MG63 (cell line): Measurements from ENCODE around the gene TNF. TPM values are rescaled to one million over a fixed set of nuclear protein-coding genes. Genes with fewer than 3 reads are reported as not detected.

Source experiments
- DNase-seq: peaks from one replicate; pipeline ENCODE4 v3.0.0-alpha.2; 2020
- H3K27me3 ChIP-seq: fragments of 250-450 bp; sonication (Bioruptor Pico); 2 replicates; pipeline ENCODE4 v1.5.1; 2020; ENCODE audit warnings: mild to moderate bottlenecking, moderate library complexity
- H3K36me3 ChIP-seq: fragments of 250-450 bp; sonication (Bioruptor Pico); 2 replicates; pipeline ENCODE4 v1.5.1; 2020; ENCODE audit warnings: mild to moderate bottlenecking, moderate library complexity
- H3K4me3 ChIP-seq: fragments of 250-450 bp; sonication (Bioruptor Pico); 2 replicates; pipeline ENCODE4 v1.5.1; 2020; ENCODE audit warnings: mild to moderate bottlenecking, moderate library complexity
- H3K9me3 ChIP-seq: fragments of 250-450 bp; sonication (Bioruptor Pico); 2 replicates; pipeline ENCODE4 v1.5.1; 2020; ENCODE audit warnings: mild to moderate bottlenecking, moderate library complexity
- total RNA-seq: library from RNA; depleted of rRNA; stranded (reverse); fragments of >200 nt; shearing (Covaris generic); gene quantifications from 2 replicates; pipeline ENCODE4 v1.2.3, GENCODE V29; 2014; ENCODE audit warnings: low replicate concordance; rRNA removed

TNF gene
- total RNA-seq, result not detected in 2 replicates

DNA sequence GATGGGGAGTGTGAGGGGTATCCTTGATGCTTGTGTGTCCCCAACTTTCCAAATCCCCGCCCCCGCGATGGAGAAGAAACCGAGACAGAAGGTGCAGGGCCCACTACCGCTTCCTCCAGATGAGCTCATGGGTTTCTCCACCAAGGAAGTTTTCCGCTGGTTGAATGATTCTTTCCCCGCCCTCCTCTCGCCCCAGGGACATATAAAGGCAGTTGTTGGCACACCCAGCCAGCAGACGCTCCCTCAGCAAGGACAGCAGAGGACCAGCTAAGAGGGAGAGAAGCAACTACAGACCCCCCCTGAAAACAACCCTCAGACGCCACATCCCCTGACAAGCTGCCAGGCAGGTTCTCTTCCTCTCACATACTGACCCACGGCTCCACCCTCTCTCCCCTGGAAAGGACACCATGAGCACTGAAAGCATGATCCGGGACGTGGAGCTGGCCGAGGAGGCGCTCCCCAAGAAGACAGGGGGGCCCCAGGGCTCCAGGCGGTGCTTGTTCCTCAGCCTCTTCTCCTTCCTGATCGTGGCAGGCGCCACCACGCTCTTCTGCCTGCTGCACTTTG lies at the start of gene TNF:
TNF (plus strand) TSS at position 231 of the 567 bp plus-strand sequence; CDS start at position 408, 177 bp downstream.
- DNase-seq, result no peak
- H3K9me3 ChIP-seq, result no peaks in the 10 kb centered on the region
- no peak within 1 kb of the TSS for H3K4me3 ChIP-seq
- H3K36me3 ChIP-seq, result no peaks in the 10 kb centered on the region
- H3K27me3 ChIP-seq, result no peaks in the 10 kb centered on the region

DNA sequence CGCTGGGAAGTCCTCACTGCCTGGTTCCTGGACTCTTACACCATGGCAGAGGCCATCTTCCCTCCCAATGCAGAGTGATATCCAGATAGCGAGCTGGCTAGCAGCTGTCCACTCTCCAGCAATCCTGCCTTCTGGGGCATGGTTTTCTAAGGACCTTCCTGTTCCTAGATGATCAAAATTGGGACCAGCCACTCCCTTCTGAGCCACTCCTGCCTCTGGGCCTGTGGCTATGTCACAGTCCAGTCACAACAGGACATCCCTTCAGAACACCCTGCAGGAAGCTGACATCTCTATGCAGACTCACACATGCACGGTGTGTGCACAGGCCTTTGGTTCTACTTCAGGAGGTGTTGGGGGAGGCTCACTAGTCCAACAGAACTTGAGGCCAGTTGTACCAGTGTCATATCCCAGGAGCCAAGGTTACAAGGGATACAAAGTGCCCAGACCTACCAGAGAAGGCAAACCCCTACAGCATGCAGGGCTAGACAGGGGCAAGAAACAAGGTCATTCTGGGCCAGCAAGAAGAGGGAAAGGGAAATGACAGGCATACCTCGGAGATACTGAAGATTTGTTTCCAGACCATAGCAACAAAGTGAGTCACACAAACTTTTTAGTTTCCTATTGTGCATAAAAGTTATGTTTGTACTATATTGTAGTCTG lies 49.3 kb upstream of the TNF start:
- no peak overlapping the region for H3K4me3 ChIP-seq
- H3K9me3 ChIP-seq, result no peaks in the 10 kb centered on the region
- H3K36me3 ChIP-seq, result peaks cover 5% of the 10 kb centered on the region; the same call in 1 of the 2 replicates
- no peaks in the 10 kb centered on the region for H3K27me3 ChIP-seq
- DNase-seq, result no peak

DNA sequence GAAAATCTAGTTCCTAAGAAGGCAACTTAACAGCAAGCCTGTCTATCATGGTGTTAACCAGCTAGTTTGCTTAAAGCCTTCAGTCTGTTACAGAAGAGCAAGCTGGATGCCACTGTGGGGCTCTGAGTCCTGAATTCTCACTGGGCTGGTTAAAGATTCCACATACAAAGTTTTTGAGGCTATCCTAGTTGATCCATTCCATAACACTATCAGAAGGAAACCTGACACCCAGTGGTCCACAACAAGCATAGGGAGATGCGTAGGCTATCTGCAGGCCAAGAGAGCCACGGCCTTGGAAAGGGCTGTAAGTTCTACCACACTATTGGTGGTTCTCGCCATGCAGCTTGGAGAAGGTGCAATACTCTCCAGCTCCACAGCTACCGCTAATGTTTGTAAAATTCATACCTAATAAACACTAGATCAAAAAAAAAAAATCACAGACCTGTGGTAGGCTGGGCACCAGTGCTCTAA lies 47.0 kb upstream of the TNF start:
- H3K9me3 ChIP-seq, result no peaks in the 10 kb centered on the region
- DNase-seq, result no peak
- no peak overlapping the region for H3K4me3 ChIP-seq
- no peaks in the 10 kb centered on the region for H3K27me3 ChIP-seq
- H3K36me3 ChIP-seq, result peaks cover 16% of the 10 kb centered on the region

DNA sequence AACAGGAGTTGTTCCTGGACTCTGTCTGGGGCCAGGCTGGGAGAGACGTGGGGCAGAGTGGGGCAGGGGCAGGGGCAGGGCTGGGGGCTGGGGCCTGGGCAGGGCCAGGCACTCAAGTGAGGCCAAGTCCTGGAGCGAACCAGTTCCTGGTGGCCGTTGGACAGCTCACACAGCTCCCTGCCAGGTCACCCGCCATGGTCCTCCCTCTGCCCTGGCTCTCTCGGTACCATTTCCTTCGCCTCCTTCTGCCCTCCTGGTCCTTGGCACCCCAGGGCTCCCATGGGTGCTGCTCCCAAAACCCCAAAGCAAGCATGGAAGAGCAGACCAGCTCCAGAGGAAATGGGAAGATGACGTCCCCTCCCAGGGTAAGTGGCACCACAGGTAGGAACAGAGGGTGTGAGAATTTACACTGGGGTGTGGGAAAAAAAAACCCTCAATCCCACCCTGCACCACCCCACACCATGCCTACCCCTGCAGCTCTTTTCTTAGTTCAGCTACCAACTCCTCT lies 46.5 kb upstream of the TNF start, which contains the start of gene MCCD1:
MCCD1 (plus strand) TSS at position 142 of the 508 bp plus-strand sequence; CDS start at position 195, 53 bp downstream.
- Histone ChIP-seq H3K9me3 (no peaks in the 10 kb centered on the region), H3K36me3 (peaks cover 21% of the 10 kb centered on the region), H3K4me3 (no peak within 1 kb of the TSS), H3K27me3 (no peaks in the 10 kb centered on the region)
- no peak for DNase-seq

DNA sequence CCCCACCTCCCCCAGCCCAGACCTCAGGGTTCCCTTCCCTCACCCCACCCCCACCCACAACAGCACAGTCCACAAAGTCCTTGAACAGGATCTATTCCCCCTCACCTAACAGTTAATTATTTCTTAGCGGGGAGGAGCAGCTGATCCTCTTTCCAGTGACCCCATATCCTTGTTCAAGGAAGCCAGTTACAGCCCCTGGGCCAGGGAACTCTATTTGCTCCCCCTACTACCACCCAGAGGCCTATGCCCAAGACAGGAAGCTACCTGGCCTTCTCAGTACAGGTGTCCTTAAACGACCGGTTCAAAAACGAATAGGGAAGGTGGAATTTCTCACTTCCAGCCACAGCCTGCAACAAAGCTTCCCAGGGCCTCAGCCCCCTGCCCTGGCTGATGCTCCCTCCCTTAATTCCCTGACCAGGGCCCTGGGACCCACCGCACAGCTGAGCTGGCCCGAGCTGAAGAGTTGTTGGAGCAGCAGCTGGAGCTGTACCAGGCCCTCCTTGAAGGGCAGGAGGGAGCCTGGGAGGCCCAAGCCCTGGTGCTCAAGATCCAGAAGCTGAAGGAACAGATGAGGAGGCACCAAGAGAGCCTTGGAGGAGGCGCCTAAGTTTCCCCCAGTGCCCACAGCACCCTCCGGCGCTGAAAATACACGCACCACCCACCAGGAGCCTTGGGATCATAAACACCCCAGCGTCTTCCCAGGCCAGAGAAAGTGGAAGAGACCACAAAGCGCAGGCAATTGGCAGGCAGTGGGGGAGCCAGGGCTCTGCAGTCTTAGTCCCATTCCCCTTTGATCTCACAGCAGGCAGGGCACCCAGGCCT lies 45.8 kb upstream of the TNF start:
- peaks cover 28% of the 10 kb centered on the region for H3K36me3 ChIP-seq

DNA sequence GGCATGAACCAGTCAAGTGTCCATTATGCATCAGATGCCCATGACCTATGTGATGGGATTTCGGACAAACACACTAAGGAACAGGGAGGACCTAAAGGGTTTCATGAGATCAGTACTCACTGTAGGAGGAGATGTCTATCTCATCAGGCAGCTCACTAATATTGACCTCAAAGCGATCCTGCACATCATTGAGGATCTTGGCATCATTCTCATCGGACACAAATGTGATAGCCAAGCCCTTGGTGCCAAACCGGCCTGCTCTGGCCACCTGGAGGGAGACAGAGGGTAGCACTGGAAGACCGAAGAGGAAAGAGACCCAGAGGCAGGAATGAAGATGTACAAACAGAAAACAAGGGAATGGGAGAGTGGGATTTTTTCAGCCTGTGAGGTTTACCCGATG lies 44.7 kb upstream of the TNF start:
- H3K36me3 ChIP-seq, result peaks cover 39% of the 10 kb centered on the region
- no peak for DNase-seq
- H3K4me3 ChIP-seq, result no peak overlapping the region
- H3K27me3 ChIP-seq, result no peaks in the 10 kb centered on the region
- no peaks in the 10 kb centered on the region for H3K9me3 ChIP-seq

More for the DNA sequence above, 45.8 kb upstream of the TNF start:
- no peak for DNase-seq
- Histone ChIP-seq H3K9me3 (no peaks in the 10 kb centered on the region), H3K27me3 (no peaks in the 10 kb centered on the region), H3K4me3 (no peak overlapping the region)

DNA sequence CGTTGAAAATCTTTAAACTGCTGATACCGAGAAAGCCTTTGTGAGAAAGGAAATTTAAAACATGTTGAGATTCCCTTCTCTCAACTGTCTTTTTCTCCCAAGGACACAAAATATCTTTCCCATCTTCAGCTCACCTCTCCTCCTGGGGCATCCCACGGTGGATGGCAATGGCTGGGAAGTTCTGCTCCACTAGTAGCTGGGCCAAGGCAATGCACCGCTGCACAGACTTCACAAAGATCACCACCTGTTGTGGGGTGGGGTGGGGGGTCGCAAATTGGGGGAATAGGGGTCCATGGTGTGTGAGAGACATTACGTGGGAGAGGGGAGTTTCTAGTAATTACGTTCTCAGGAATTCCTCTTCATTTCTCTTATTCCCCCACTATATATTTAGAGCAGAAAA lies 44.2 kb upstream of the TNF start:
- no peaks in the 10 kb centered on the region for H3K9me3 ChIP-seq

DNA sequence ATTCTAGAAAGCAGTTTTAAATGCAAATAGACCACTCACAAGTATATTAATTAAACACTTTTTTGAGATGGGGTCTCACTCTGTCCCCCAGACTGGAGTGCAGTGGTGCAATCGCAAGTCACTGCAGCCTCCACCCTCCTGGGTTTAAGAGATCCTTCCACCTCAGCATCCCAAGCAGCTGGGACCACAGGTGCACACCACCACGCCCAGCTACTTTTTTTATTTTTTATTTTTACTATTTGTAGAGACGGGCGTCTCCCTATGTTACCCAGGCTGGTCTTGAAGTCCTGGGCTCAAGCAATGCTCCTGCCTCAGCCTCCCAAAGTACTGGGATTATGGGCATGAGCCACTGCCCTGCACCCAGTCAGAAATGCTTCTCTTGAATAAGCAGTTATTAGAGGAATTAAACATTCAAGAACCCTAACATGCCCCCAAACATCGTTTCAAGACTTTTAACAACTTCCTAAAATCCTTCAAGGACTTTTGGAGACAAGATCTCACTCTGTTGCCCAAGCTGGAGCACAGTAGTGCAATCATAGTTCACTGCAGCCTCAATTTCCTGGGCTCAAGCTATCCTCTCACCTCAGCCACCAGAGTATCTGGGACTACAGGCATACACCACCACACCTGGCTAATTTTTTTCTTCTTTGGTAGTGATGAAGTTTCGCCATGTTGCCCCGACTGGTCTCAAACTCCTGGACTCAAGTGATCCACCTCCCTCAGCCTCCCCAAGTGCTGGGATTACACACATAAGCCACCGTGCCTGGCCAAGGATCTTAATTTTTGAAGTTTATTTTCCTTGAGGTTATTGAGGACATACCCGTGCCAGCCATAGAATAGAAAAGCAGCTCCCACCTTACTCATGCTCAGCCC lies 43.4 kb upstream of the TNF start:
- H3K36me3 ChIP-seq, result peaks cover 53% of the 10 kb centered on the region
- H3K4me3 ChIP-seq, result no peak overlapping the region
- H3K9me3 ChIP-seq, result no peaks in the 10 kb centered on the region
- H3K27me3 ChIP-seq, result no peaks in the 10 kb centered on the region
- no peak for DNase-seq

More for the DNA sequence above, 44.2 kb upstream of the TNF start:
- DNase-seq, result no peak
- H3K27me3 ChIP-seq, result no peaks in the 10 kb centered on the region
- H3K4me3 ChIP-seq, result no peak overlapping the region
- H3K36me3 ChIP-seq, result peaks cover 44% of the 10 kb centered on the region

DNA sequence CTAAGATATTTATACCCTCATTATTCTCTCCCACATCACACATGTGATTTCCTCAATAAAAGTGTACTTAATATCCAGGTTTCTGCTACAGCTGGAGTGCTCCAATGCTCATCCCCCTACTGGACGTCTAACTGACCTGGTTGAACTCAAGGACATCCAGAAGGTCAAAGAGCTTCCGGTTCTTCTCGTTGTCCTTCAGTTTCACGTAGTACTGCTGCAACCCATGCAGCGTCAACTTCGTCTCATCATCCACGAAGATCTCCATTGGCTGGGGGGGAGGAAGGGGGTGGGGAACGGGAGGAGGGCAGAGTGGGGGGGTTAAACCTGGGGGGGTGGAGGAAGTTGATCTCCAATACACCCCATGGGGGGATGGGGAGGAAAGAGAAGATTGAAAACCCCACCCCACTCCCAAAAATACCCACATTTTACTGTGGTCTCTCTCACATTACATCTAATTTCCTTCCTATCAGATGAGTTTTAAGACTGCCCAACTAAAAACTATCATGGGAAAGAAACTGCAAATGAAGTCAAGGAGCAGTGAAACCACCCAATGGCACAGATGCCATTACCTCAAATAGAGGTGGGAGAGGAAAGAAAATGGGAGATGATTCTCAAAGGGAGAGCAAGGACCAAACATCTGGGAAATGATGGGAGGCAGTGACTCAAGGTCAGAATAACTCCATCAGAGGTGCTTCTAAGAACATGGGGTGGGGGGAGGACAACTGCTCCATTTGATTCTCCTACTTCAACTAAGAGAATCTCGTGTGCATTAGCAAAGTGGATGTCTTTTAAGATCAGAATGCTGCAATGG lies 42.5 kb upstream of the TNF start:
- peaks cover 60% of the 10 kb centered on the region for H3K36me3 ChIP-seq
- no peak overlapping the region for H3K4me3 ChIP-seq
- no peaks in the 10 kb centered on the region for H3K27me3 ChIP-seq
- no peak for DNase-seq
- no peaks in the 10 kb centered on the region for H3K9me3 ChIP-seq

DNA sequence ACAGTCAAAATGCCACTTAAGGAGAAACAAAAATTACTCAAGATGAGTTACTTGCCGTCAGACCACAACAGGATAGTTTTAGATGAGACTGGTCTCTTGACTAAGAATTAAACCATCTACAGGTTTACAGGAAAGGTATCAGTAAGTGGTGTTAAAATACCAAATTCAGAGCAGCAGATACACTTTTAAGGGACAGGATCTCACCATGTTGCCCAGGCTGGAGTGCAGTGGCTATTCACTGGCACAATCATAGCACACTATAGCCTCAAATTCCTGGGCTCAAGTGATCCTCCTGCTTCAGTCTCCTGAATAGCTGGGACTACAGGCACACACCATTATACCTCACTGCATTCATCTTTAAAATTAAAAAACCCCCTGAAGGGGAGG lies 41.9 kb upstream of the TNF start:
- Histone ChIP-seq H3K9me3 (no peaks in the 10 kb centered on the region), H3K36me3 (peaks cover 66% of the 10 kb centered on the region), H3K4me3 (no peak overlapping the region), H3K27me3 (no peaks in the 10 kb centered on the region)
- no peak for DNase-seq

DNA sequence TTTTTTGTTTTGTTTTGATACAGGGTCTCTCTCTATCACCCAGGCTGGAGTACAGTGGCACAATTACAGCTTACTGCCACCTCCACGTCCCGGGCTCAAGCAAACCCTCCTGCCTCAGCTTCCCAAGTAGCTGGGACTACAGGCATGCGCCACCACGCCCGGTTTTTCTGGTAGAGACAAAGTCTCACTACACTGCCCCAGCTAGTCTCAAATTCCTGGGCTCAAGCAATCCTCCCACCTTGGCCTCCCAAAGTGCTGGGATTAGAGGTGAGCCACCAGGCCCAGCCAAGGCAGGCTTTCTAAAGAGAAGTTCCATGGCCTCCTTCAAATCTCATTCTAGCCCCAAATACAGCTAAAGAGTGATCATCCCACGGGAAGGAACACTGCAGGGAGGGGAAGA lies 41.4 kb upstream of the TNF start:
- DNase-seq, result no peak
- Histone ChIP-seq H3K4me3 (no peak overlapping the region), H3K9me3 (no peaks in the 10 kb centered on the region), H3K36me3 (peaks cover 72% of the 10 kb centered on the region), H3K27me3 (no peaks in the 10 kb centered on the region)

DNA sequence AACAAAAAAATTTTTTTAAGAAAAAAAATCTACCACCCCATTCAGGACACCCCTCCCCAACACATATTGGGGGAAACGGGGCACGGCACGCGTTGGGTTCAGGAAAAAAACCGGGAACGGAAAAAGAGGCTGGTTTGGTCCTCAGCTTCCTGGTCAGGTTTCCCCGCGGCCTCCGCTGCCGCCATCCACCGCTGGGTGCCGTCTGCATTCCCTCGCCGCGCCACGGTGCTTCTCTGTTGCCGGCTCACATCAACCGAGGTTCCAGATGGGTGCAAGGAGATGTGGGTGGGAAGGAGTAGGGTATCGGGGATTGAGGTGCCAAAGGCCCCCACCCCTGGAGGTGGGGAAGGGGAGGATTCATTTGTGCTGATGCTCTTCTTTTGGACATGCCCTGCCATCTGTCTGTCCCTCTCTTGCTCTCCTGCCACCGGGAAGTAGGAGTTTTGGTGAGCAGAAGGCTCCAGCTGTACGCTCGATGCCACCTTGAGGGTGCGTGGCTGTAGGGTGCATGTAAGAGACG lies 40.8 kb upstream of the TNF start:
- Histone ChIP-seq H3K4me3 (no peak overlapping the region), H3K36me3 (peaks cover 77% of the 10 kb centered on the region), H3K9me3 (no peaks in the 10 kb centered on the region), H3K27me3 (no peaks in the 10 kb centered on the region)
- DNase-seq, result no peak

DNA sequence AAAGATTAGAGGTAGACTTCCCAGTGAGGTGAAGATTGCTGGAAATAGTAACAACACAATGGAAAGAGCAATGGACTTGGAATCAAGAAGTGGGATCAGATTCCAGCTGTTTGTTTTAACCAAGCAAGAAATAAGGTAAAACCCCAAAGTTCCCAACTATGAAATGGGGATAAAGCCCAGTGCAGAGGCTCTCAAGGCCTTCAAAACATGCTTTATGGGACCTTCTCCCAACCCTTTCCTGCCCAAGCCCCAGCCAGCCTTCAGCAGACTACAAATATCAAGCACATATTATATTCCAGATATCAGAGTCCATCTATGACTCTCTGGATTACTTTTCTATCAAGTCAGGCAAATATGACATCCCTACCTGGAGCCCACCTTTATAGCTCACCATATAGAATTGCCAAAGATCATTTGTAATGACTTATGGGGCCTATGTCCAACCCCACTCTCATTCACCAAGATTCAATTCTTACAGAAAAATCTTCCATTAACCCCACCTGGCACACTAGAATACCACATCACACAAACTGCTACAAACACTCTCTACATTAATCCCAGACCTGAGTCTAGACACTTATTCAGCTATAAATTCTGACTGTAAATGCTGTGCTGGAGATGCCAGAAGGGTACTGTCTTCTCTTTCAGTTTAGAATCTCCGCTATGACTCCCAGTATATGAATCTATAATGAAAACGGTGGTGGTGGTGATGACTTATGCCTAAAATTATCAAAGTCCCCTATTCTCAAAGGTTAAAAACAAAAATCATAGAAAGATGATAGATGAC lies 39.6 kb upstream of the TNF start:
- Histone ChIP-seq H3K9me3 (no peaks in the 10 kb centered on the region), H3K36me3 (peaks cover 86% of the 10 kb centered on the region), H3K27me3 (no peaks in the 10 kb centered on the region), H3K4me3 (no peak overlapping the region)
- DNase-seq, result no peak

DNA sequence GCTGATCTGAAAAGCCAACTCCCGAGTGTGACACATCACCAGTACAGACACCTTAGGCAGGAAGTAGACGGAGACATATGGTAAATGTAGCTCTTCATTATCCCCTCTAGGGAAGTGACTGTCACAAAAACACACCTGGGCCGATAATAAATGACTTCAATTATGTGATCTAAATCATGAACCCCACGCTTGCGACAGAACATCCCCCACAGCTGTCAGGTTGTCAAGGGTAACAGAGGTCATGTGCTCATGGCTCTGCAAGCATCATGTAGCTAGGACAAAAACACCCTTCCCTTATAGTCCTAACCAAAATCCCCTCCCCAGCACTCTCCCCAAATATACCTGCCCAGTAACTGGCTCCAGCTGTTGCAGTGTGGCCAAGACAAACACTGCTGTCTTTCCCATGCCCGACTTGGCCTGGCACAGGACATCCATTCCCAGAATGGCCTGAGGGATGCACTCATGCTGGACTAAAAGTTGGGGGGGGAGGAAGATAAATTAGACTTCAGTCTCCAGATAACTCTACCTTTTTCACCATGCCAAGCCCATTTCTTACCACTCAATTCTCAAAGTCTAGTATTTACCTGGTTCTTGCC lies 36.5 kb upstream of the TNF start:
- no peak for DNase-seq
- no peaks in the 10 kb centered on the region for H3K27me3 ChIP-seq
- H3K9me3 ChIP-seq, result no peaks in the 10 kb centered on the region
- peak overlapping the region; percentile 89; the same call in 1 of the 2 replicates for H3K4me3 ChIP-seq
- peaks cover 74% of the 10 kb centered on the region for H3K36me3 ChIP-seq
